NCI-H1105 treated with DMSO at 0.1 percent for 48 hours (cell line): ENCODE data around the gene DDRGK1.
"Not testable (repeated sequence)": the region's sequence is repeated elsewhere in the genome, so short reads cannot be mapped to it uniquely, and the experiment has no call there.

Experiments
- DNase-seq: peaks from one replicate; lab custom pipeline; 2025; lab: John Stamatoyannopoulos, UW

Gene DDRGK1

GRCh38 chr20:3183896-3184612, 20.4 kb downstream of the DDRGK1 start:
- DNase-seq: no peak

DNA sequence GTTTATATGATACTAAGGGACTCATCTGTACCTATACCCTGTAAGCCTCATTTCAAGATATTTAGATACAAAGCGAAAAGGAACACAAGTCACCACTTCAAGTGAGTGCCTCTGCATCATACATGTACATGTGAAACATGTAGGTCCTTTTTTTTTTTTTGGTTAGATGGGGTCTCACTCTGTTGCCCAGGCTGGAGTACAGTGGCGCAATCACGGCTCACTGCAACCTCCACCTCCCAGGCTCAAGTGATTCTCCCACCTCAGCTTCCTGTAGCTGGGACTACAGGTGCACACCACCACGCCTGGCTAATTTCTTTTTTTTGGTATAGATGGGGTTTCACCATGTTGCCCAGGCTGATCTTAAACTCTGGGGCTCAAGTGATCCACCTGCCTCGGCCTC, 22.1 kb downstream of the DDRGK1 start:
- DNase-seq: not testable (repeated sequence)

DNA sequence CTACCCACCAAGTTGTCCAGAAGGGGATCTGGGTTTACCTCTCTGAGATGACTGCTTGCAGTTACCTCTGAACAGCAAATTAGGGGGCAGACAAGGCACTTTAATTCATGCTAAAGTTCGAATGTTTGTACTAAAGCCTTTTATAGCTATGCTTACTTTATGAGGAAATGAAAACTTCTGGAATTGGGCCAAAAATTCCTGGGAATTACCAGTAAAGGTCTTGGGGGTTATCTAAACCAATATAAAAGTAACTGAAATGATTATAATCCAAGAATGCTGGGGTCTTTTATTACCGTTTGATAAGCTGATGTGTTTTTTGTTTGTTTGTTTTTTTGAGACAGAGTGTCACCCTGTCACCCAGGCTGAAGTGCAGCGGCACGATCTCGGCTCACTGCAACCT, 23.2 kb downstream of the DDRGK1 start:
- no peak for DNase-seq

- DNase-seq: no peak
Measured at GRCh38 chr20:3180319-3180718, 24.2 kb downstream of the DDRGK1 start.

GRCh38 chr20:3177746-3178485, 26.6 kb downstream of the DDRGK1 start:
- DNase-seq: no peak

DNA sequence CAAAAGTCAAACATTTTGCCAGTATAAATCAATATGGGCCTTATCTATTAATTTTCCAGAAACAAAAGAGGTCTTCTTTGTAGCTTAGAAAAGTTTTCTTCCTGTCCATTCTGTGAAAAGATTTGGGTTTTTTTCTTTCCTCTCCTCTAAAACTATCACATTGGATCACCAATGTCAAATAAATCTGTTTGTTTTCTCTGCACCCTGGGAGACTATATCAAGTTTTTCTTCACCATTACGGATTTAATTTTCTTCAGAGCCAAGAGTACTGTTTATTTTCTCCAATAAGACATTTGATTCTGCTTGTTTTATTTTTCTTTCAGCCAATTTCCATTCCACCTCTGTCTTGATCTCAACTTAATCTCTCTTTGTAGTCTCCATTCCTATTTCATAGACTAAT, 29.2 kb downstream of the DDRGK1 start:
- no peak for DNase-seq

DNA sequence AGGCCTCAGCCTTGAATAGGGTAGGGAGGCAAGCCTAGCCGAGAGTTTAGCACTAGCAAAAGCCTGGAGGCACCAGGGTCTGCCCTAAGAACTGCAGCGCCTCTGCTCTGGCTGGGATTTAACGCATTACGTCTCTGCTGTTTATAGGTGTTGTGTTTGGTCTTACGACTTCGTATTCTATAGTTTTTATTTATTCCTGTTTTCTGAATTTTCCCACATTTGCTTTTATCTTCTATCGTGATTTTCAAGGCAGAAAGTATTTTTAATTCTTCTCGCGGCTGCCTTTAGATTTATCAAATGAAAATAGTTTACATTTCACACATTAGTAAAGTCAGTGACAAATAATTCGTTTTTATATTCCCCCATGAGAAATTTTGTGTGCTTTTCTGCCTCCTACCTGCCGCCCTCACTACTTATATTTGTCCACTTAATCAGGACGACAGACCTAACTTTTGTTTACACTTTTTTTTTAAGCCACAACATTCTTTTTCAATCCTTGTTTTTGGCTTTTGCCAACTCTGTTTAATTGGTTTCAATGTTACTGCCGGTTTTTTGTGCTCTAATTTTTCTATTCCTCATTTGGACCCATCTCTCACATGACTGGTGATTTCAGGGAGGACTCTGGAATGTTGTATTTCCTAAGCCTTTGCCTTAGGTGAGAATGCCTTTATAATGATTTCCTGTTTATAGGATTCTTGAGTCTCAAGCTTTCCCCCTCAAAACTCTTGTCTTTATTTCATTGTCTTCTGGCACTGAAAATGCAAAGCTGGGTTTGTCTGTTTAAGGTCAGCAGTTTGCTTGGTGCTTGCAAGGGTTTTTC, 29.8 kb downstream of the DDRGK1 start:
- DNase-seq: peak; percentile 16

DNA sequence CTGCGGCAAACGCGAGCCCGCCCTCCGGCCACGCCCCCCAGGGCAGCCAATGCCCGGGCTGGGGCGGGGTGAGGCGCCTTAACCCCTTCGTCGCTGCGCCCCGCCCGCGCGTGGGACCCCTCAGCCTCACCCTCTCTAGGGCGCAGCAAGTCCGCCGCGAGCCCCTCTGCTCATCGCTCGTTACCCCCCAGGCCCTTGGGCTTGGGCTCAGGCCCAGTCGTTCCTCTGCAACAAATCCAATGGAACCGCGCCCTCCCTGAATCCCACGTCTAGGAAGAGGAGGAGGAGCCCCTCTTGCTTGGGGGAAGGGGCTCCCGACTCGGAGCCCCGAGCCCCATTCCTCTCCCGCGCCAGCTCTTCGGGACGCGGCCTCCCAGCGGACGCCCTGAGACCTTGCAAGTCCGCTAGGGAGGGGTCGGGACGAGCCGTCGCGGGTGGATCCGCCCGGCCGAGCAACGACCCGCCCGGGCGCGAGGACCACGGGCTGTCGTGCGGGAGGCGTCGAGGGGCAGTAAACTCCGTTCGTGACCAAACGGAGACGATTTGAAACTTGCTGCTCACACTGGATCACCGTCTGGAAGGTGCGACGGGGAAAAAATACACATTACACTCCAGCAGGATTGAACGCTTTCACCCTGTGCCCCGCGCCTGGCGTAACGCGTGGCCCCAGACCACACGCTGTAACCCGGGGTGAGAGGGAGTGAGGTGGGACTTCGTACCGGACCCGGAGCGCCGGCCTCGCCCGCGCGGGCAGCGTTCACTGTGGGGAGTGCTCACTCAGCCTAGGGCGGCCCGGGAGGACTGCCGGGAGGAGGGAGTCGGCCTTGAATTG, 30.7 kb downstream of the DDRGK1 start:
- peak; percentile 73 for DNase-seq

DNA sequence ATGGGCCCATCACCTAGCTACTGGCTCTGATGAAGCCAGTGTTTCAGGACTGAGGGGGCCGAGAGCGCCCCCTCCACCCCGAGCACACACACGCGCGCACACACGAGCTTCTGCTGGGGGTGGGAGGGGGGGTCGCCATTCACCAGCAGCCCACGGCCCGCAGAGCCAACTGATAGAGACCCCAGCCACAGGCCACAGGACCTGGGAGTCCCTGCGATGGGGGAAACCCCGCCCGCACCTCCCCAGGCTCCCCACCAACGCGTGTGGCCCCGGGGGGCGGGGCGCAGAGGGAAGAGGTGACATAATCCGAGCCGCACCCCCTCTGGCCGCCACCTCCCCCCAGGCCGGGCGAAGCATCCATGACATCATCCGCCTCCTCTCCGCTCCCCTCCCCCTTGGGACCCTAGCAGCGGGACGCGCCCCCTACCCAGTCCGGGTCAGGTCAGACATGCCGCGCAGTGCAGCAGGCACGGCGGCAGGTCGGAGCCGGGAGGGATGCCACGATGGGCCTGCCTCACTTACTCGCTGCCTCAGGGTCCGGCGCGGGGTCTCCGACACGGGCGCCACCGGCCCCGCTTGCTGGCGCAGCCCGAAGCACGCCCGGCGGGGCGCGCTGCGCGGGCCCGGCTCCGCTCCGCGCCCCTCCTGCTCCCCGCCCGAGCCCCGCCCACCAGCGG, 31.4 kb downstream of the DDRGK1 start, which contains the start of gene LZTS3:
TSS of gene LZTS3 (minus strand) at position 617 of the 677 bp plus-strand sequence. CDS start 6,386 bp downstream, outside the sequence.
- peak; percentile 55 for DNase-seq

GRCh38 chr20:3172126-3172932, 32.2 kb downstream of the DDRGK1 start:
- no peak for DNase-seq

GRCh38 chr20:3171391-3172125, 32.9 kb downstream of the DDRGK1 start:
- no peak for DNase-seq

- no peak for DNase-seq
Measured at GRCh38 chr20:3168829-3169590, 35.5 kb downstream of the DDRGK1 start.

DNA sequence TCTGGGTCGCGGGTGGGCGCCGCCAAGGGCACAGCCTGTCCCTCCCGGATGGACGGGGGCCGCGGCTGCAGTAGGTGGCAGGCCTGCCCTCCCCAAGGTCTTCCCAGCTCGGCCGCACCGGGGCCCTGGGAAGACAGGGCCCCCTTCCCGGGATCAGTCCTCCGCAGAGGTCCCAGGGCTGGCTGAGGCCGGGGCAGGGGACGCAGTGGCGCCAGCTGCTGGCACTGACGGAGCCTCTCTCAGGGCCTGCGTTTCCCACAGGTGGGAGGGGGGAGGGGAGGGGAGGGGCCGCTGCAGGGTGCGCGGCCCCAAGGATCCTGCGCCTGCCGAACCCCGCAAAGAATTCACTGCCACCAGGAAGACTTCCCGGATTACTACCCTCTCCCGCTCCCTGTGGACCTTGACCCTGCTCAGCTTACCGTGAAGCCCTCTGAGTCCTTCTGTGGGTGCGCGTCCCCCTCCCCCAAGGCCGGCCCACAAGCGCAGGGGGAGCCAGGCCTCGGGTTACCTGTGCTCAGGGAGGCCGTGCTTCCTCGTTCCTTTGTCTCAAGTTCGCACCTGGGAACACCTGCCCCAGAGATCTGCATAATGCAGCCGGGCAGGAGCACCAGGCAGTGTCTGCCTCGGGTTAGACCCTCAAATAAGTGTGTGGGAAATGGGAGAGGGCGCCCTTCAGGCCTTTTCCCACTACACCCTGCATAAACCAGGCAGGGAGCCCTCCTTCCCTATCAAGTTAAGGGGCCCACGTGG, 36.2 kb downstream of the DDRGK1 start:
- no peak for DNase-seq

DNA sequence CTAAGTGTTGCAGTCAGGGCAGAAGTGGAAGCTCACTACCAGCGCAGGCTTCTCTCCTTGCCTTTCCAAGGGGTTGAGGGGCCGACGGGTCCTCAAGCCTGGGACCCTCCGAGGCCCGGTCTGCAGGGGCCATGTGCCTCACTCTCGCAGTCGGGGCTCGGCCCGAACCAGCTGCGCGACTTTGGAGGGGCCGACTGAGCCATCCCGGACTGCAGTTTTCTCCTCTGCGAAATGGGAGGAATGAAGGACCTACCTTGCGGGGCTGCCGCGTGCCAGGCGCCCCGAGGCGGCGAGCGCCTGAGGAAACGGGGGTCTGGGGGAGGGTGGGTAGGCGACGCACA, 36.8 kb downstream of the DDRGK1 start:
- DNase-seq: no peak

GRCh38 chr20:3166913-3167342, 37.6 kb downstream of the DDRGK1 start:
- no peak for DNase-seq

DNA sequence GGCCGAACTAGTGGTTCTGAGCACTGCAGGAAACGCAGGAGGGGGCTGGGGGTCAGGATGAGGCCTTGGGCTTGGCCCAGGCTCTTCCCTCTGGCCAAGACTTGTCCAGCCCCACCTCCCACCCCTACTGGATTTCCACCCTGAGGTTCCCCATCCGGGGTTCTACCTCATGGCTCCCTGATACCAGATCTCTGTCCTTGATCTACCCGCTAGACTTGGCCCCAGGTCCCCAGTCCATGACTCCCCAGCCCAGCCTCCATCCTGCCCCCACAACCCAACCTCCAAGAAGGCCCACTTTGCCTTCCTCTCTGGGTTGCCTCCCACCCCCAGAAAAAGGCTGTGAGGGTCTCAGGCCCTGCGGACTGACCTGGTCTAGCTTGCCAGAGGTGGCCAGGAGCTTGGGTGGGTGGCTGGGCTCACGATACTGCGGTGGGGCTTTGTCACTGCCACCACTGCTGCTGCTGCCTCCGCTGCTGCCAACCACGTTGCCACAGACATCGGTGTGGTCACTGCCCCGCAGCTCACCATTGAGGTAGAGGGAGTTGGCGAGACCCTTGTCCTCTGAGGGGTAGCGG, 38.1 kb downstream of the DDRGK1 start:
- no peak for DNase-seq

- no peak for DNase-seq
Measured at GRCh38 chr20:3165473-3166337, 38.8 kb downstream of the DDRGK1 start.
